Mesenchymal stem cell (in vitro differentiated cells and primary cell): ENCODE measurements around the gene ATP10D.

ENCODE experiments used
- DNase-seq: peaks from one replicate; pipeline ENCODE4 v3.0.0-alpha.2; 2013
- H2AFZ ChIP-seq: one replicate; pipeline ENCODE4 v1.6.1; 2013; ENCODE audit warnings: low read depth, mild to moderate bottlenecking, control low read depth, inconsistent platforms, low read length, moderate library complexity
- H2AK5ac ChIP-seq: 2 replicates; pipeline ENCODE4 v1.6.1; 2013; ENCODE audit warnings: low read length, moderate library complexity, mild to moderate bottlenecking, inconsistent platforms; ENCODE audit not compliant: severe bottlenecking
- H2BK120ac ChIP-seq: one replicate; pipeline ENCODE4 v1.6.1; 2013; ENCODE audit warnings: low read depth, mild to moderate bottlenecking, inconsistent platforms, low read length, moderate library complexity
- H2BK12ac ChIP-seq, 2 experiments: one replicate each; pipeline ENCODE4 v1.6.1; 2013; ENCODE audit warnings: inconsistent platforms in 2 of 2, low read length in 2 of 2, mild to moderate bottlenecking in 2 of 2, moderate library complexity in 2 of 2, control low read depth in 1 of 2
- H2BK15ac ChIP-seq: one replicate; pipeline ENCODE4 v1.6.1; 2013; ENCODE audit warnings: mild to moderate bottlenecking, low read depth, inconsistent platforms; ENCODE audit not compliant: poor library complexity, severe bottlenecking
- H2BK5ac ChIP-seq: 2 replicates; pipeline ENCODE4 v1.6.1; 2013; ENCODE audit warnings: low read depth, mild to moderate bottlenecking, low read length, control low read depth, inconsistent platforms; ENCODE audit not compliant: poor library complexity, severe bottlenecking
- H3K14ac ChIP-seq, 2 experiments: one replicate each; pipeline ENCODE4 v1.6.1; 2013; ENCODE audit warnings: inconsistent platforms in 2 of 2, low read length in 2 of 2, control low read depth in 1 of 2, mild to moderate bottlenecking in 1 of 2, moderate library complexity in 1 of 2
- H3K18ac ChIP-seq, 2 experiments: one replicate each; pipeline ENCODE4 v1.6.1; 2013; ENCODE audit warnings: inconsistent platforms in 2 of 2, low read length in 2 of 2, control low read depth in 1 of 2, low read depth in 1 of 2, mild to moderate bottlenecking in 1 of 2
- H3K23ac ChIP-seq, 2 experiments: one replicate each; pipeline ENCODE4 v1.6.1; 2013; ENCODE audit warnings: inconsistent platforms in 2 of 2, low read length in 2 of 2, mild to moderate bottlenecking in 2 of 2, moderate library complexity in 2 of 2, control low read depth in 1 of 2
- H3K27ac ChIP-seq: 2 replicates; pipeline ENCODE4 v1.5.1; 2013; ENCODE audit warnings: mild to moderate bottlenecking, moderate library complexity, low read length, control low read depth, inconsistent platforms; ENCODE audit not compliant: poor library complexity, severe bottlenecking
- H3K27me3 ChIP-seq, 2 experiments: 2 replicates each; pipeline versions ENCODE4 v1.6.1 to v1.7.0; 2013; ENCODE audit warnings: low read length in 2 of 2, mild to moderate bottlenecking in 2 of 2, moderate library complexity in 2 of 2, control low read depth in 1 of 2, inconsistent platforms in 1 of 2; ENCODE audit not compliant: control insufficient read depth in 1 of 2, insufficient read depth in 1 of 2
- H3K36me3 ChIP-seq, 2 experiments: 2 replicates each; pipeline versions ENCODE4 v1.6.1 to v1.7.0; 2013; ENCODE audit warnings: low read length in 2 of 2, control low read depth in 1 of 2, inconsistent platforms in 1 of 2, low read depth in 1 of 2, mild to moderate bottlenecking in 1 of 2; ENCODE audit not compliant: insufficient read depth in 2 of 2, control insufficient read depth in 1 of 2
- H3K4ac ChIP-seq, 2 experiments: one replicate each; pipeline ENCODE4 v1.6.1; 2013; ENCODE audit warnings: inconsistent platforms in 2 of 2, low read length in 2 of 2, mild to moderate bottlenecking in 2 of 2, moderate library complexity in 2 of 2, control low read depth in 1 of 2, low read depth in 1 of 2
- H3K4me1 ChIP-seq: 2 replicates; pipeline ENCODE4 v1.6.1; 2013; ENCODE audit warnings: low read depth, low read length, control low read depth; ENCODE audit not compliant: control insufficient read depth, insufficient read depth
- H3K4me2 ChIP-seq: 2 replicates; pipeline ENCODE4 v1.6.1; 2013; ENCODE audit warnings: low read length, mild to moderate bottlenecking, inconsistent platforms; ENCODE audit not compliant: poor library complexity, severe bottlenecking
- H3K4me3 ChIP-seq, 2 experiments: 2 replicates each; pipeline versions ENCODE4 v1.5.1 to v1.7.0; 2013; ENCODE audit warnings: low read length in 2 of 2, mild to moderate bottlenecking in 2 of 2, control low read depth in 1 of 2, low read depth in 1 of 2; ENCODE audit not compliant: insufficient read depth in 1 of 2
- H3K79me1 ChIP-seq: replicated peaks from 2 replicates; pipeline ENCODE4 v1.6.1; 2013; ENCODE audit warnings: mild to moderate bottlenecking, control low read depth, low read length, inconsistent platforms; ENCODE audit not compliant: poor library complexity, severe bottlenecking
- H3K9ac ChIP-seq: 2 replicates; pipeline ENCODE4 v1.7.0; 2013; ENCODE audit warnings: mild to moderate bottlenecking, low read length, moderate library complexity
- H3K9me3 ChIP-seq: 2 replicates; pipeline ENCODE4 v1.7.0; 2013; ENCODE audit warnings: mild to moderate bottlenecking, low read length; ENCODE audit not compliant: control insufficient read depth
- H4K8ac ChIP-seq: one replicate; pipeline ENCODE4 v1.6.1; 2013; ENCODE audit warnings: inconsistent platforms, mild to moderate bottlenecking, low read length, moderate library complexity
- H4K91ac ChIP-seq: one replicate; pipeline ENCODE4 v1.6.1; 2013; ENCODE audit warnings: mild to moderate bottlenecking, low read length, inconsistent platforms
- WGBS: methylation state at CpG from one replicate; pipeline ENCODE4 v1.1.7; 2013; ENCODE audit warnings: mixed read lengths; 5-methylcytosine and 5-hydroxymethylcytosine counted together

Gene ATP10D

GRCh38 chr4:47513461-47513860 lies 28.4 kb downstream of the ATP10D start:
- 88% methylated on average over 1 of the region's 1 CpG for WGBS
- H3K4me3 ChIP-seq: no peak overlapping the region
- H2BK120ac ChIP-seq: no peak overlapping the region
- no peak overlapping the region for H4K91ac ChIP-seq
- no peaks in the 10 kb centered on the region for H3K27me3 ChIP-seq
- no peak overlapping the region for H2BK12ac ChIP-seq
- no peak overlapping the region for H2BK5ac ChIP-seq
- no peak overlapping the region for H3K4ac ChIP-seq
- no peak overlapping the region for H3K9ac ChIP-seq
- no peak overlapping the region for H2AK5ac ChIP-seq
- H3K4me1 ChIP-seq: peaks cover 2% of the 10 kb centered on the region
- no peak overlapping the region for H2AFZ ChIP-seq
- H3K18ac ChIP-seq: no peak overlapping the region
- H3K23ac ChIP-seq: no peak overlapping the region
- no peak overlapping the region for H4K8ac ChIP-seq
- no peak overlapping the region for H3K14ac ChIP-seq
- H3K9me3 ChIP-seq: no peaks in the 10 kb centered on the region
- DNase-seq: no peak
- no peak overlapping the region for H3K27ac ChIP-seq
- H3K79me1 ChIP-seq: peaks cover 9% of the 10 kb centered on the region
- H3K4me2 ChIP-seq: no peak overlapping the region
- H3K36me3 ChIP-seq: peaks cover 0 to 35% of the 10 kb centered on the region in 2 experiments
- no peak overlapping the region for H2BK15ac ChIP-seq

- peaks cover 3 to 26% of the 10 kb centered on the region in 2 experiments for H3K36me3 ChIP-seq
- no peak overlapping the region for H2AFZ ChIP-seq
- no peak overlapping the region for H3K4me3 ChIP-seq
- no peaks in the 10 kb centered on the region for H3K9me3 ChIP-seq
- no peak overlapping the region for H4K91ac ChIP-seq
- H3K4me1 ChIP-seq: no peaks in the 10 kb centered on the region
- H3K9ac ChIP-seq: no peak overlapping the region
- H2BK5ac ChIP-seq: no peak overlapping the region
- WGBS: 100% methylated on average over 2 of the region's 3 CpGs
- no peak for DNase-seq
- no peak overlapping the region for H3K4me2 ChIP-seq
- no peak overlapping the region for H2BK120ac ChIP-seq
- no peaks in the 10 kb centered on the region for H3K27me3 ChIP-seq
- H3K18ac ChIP-seq: peak overlapping the region in 1 of 2 experiments; percentile 38
- H3K79me1 ChIP-seq: peaks cover 8% of the 10 kb centered on the region
- H3K14ac ChIP-seq: no peak overlapping the region
- no peak overlapping the region for H2BK12ac ChIP-seq
- no peak overlapping the region for H2BK15ac ChIP-seq
- H2AK5ac ChIP-seq: no peak overlapping the region
- no peak overlapping the region for H3K23ac ChIP-seq
- peak overlapping the region; percentile 42 for H3K27ac ChIP-seq
- no peak overlapping the region for H4K8ac ChIP-seq
- H3K4ac ChIP-seq: no peak overlapping the region
Observed at GRCh38 chr4:47519239-47519883, 34.3 kb downstream of the ATP10D start.

- Histone ChIP-seq H2AK5ac (no peak overlapping the region), H3K36me3 (peaks cover 3 to 22% of the 10 kb centered on the region in 2 experiments), H3K4me1 (peaks cover under 1% of the 10 kb centered on the region), H2BK120ac (no peak overlapping the region), H3K9ac (peak overlapping the region; percentile 78), H2BK12ac (no peak overlapping the region), H3K4ac (no peak overlapping the region), H3K18ac (no peak overlapping the region), H4K91ac (no peak overlapping the region), H3K27ac (peak overlapping the region; percentile 87), H3K4me2 (no peak overlapping the region), H3K9me3 (peaks cover 9% of the 10 kb centered on the region), H2AFZ (no peak overlapping the region), H2BK15ac (no peak overlapping the region), H4K8ac (no peak overlapping the region), H3K27me3 (no peaks in the 10 kb centered on the region), H2BK5ac (no peak overlapping the region), H3K14ac (no peak overlapping the region), H3K79me1 (peaks cover 5% of the 10 kb centered on the region), H3K23ac (no peak overlapping the region), H3K4me3 (peak overlapping the region in 1 of 2 experiments; percentile 42)
- peak; percentile 94 for DNase-seq
- 0% methylated on average over 2 of the region's 5 CpGs for WGBS
Observed at GRCh38 chr4:47525154-47525819, 40.2 kb downstream of the ATP10D start.

- Histone ChIP-seq H4K91ac (no peak overlapping the region), H3K18ac (no peak overlapping the region), H2BK120ac (no peak overlapping the region), H3K27me3 (no peaks in the 10 kb centered on the region), H3K14ac (no peak overlapping the region), H2BK15ac (no peak overlapping the region), H3K27ac (no peak overlapping the region), H2AFZ (no peak overlapping the region), H2BK12ac (no peak overlapping the region), H3K23ac (no peak overlapping the region), H4K8ac (no peak overlapping the region), H3K4me3 (no peak overlapping the region), H3K4ac (no peak overlapping the region), H3K79me1 (peaks cover 4% of the 10 kb centered on the region), H3K9me3 (peaks cover 9% of the 10 kb centered on the region), H2AK5ac (no peak overlapping the region), H3K4me1 (peaks cover 1% of the 10 kb centered on the region), H3K9ac (peak overlapping the region; percentile 78), H2BK5ac (no peak overlapping the region), H3K4me2 (no peak overlapping the region), H3K36me3 (peaks cover 3 to 22% of the 10 kb centered on the region in 2 experiments)
- DNase-seq: no peak
Observed at GRCh38 chr4:47526281-47526680, 41.2 kb downstream of the ATP10D start.
